Liver (tissue), 3 donors: ENCODE results near the gene LAMC3.

Experiments
- FOXA1 ChIP-seq: IDR thresholded peaks from 2 replicates; pipeline ENCODE4 v1.6.1; 2016; ENCODE audit warnings: antibody characterized with exemption
- GABPA ChIP-seq, 2 donors: IDR thresholded peaks in 1 of 2; conservative IDR thresholded peaks in 1 of 2; 2 replicates each; pipeline ENCODE4 v1.6.1; 2016; ENCODE audit warnings: antibody characterized with exemption in 2 of 2, mild to moderate bottlenecking in 1 of 2, moderate library complexity in 1 of 2
- HNF4A ChIP-seq, 2 donors: conservative IDR thresholded peaks; 2 replicates each; pipeline ENCODE4 v1.6.1; 2016; ENCODE audit warnings: antibody characterized with exemption in 2 of 2, mild to moderate bottlenecking in 2 of 2
- RAD21 ChIP-seq, 2 donors: IDR thresholded peaks; 2 replicates each; pipeline ENCODE4 v1.6.1; 2016; ENCODE audit warnings: antibody characterized with exemption in 2 of 2, mild to moderate bottlenecking in 2 of 2
- RXRA ChIP-seq, 2 donors: IDR thresholded peaks; 2 replicates each; pipeline ENCODE4 v1.6.1; 2017 to 2018; ENCODE audit warnings: antibody characterized with exemption in 2 of 2, mild to moderate bottlenecking in 1 of 2
- TF ChIP-seq, protein P1 (sequence below): fragments of 150-350 bp; IDR thresholded peaks from 2 replicates; pipeline ENCODE4 v1.5.1; 2017; ENCODE audit warnings: improper control_type of control experiment, low read depth, low read length; ENCODE audit not compliant: missing input control
- TF ChIP-seq, protein P2 (sequence below): IDR thresholded peaks from 2 replicates; pipeline ENCODE4 v1.6.1; 2016; ENCODE audit warnings: antibody characterized with exemption
- TF ChIP-seq, protein P3 (sequence below): IDR thresholded peaks from 2 replicates; pipeline ENCODE4 v1.6.1; 2016; ENCODE audit warnings: antibody characterized with exemption, mild to moderate bottlenecking
- TF ChIP-seq, protein P4 (sequence below): IDR thresholded peaks from 2 replicates; pipeline ENCODE4 v1.6.1; 2016; ENCODE audit warnings: antibody characterized with exemption
- donor health status: healthy.
- donor health status: healthy.

DNA sequence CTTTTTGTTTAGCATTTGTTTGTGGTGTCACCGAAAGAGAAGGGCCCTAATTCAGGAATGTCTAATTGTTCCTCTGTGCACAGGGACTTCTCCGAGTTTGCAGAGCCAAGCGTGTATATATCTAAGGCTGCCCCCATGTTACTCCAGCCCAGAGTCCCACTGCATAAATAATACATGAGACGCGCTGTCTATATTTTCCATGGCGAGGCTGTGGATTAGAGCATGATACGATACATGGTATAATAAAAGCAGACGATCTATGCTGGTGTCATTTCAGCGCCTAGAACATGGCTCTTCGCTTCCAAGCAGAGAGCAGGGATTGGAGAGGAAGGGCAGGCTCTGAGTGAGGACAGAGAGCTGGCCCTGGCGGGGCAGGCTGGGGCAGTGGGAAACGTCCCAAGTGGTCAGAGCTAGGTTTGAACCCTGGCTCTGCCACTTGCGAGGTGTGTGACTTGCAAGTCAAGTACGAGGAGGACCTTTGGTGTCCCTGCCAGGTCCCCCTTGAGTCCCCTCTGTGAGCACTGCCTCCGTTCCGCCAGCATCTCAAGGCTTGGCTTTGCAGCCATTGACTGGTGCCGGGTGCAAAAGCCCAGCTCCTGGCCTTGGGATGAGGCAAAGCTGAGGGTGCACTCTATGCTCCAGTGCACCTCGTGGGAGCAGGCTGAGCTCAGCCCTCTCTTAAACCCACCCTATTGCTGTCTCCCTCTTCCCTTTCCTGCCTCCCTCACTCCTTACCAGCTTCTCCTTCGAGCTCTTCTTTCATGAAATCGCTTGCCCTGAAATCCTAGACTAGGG lies 29.2 kb upstream of the LAMC3 start:
- TF ChIP-seq, protein P1, sequence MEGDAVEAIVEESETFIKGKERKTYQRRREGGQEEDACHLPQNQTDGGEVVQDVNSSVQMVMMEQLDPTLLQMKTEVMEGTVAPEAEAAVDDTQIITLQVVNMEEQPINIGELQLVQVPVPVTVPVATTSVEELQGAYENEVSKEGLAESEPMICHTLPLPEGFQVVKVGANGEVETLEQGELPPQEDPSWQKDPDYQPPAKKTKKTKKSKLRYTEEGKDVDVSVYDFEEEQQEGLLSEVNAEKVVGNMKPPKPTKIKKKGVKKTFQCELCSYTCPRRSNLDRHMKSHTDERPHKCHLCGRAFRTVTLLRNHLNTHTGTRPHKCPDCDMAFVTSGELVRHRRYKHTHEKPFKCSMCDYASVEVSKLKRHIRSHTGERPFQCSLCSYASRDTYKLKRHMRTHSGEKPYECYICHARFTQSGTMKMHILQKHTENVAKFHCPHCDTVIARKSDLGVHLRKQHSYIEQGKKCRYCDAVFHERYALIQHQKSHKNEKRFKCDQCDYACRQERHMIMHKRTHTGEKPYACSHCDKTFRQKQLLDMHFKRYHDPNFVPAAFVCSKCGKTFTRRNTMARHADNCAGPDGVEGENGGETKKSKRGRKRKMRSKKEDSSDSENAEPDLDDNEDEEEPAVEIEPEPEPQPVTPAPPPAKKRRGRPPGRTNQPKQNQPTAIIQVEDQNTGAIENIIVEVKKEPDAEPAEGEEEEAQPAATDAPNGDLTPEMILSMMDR, result no peak
- TF ChIP-seq, protein P2, sequence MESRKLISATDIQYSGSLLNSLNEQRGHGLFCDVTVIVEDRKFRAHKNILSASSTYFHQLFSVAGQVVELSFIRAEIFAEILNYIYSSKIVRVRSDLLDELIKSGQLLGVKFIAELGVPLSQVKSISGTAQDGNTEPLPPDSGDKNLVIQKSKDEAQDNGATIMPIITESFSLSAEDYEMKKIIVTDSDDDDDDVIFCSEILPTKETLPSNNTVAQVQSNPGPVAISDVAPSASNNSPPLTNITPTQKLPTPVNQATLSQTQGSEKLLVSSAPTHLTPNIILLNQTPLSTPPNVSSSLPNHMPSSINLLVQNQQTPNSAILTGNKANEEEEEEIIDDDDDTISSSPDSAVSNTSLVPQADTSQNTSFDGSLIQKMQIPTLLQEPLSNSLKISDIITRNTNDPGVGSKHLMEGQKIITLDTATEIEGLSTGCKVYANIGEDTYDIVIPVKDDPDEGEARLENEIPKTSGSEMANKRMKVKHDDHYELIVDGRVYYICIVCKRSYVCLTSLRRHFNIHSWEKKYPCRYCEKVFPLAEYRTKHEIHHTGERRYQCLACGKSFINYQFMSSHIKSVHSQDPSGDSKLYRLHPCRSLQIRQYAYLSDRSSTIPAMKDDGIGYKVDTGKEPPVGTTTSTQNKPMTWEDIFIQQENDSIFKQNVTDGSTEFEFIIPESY, result no peak
- TF ChIP-seq RAD21 (IDR thresholded peaks at IDR 0.05) (no peak), HNF4A (conservative IDR thresholded peaks at IDR 0.05) (no peak), FOXA1 (no peak), RXRA (IDR thresholded peaks at IDR 0.05) (no peak), GABPA (IDR thresholded peaks at IDR 0.05 in 1 of 2, conservative IDR thresholded peaks at IDR 0.05 in 1 of 2) (no peak)
- TF ChIP-seq, protein P3, sequence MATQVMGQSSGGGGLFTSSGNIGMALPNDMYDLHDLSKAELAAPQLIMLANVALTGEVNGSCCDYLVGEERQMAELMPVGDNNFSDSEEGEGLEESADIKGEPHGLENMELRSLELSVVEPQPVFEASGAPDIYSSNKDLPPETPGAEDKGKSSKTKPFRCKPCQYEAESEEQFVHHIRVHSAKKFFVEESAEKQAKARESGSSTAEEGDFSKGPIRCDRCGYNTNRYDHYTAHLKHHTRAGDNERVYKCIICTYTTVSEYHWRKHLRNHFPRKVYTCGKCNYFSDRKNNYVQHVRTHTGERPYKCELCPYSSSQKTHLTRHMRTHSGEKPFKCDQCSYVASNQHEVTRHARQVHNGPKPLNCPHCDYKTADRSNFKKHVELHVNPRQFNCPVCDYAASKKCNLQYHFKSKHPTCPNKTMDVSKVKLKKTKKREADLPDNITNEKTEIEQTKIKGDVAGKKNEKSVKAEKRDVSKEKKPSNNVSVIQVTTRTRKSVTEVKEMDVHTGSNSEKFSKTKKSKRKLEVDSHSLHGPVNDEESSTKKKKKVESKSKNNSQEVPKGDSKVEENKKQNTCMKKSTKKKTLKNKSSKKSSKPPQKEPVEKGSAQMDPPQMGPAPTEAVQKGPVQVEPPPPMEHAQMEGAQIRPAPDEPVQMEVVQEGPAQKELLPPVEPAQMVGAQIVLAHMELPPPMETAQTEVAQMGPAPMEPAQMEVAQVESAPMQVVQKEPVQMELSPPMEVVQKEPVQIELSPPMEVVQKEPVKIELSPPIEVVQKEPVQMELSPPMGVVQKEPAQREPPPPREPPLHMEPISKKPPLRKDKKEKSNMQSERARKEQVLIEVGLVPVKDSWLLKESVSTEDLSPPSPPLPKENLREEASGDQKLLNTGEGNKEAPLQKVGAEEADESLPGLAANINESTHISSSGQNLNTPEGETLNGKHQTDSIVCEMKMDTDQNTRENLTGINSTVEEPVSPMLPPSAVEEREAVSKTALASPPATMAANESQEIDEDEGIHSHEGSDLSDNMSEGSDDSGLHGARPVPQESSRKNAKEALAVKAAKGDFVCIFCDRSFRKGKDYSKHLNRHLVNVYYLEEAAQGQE, result no peak
- TF ChIP-seq, protein P4, sequence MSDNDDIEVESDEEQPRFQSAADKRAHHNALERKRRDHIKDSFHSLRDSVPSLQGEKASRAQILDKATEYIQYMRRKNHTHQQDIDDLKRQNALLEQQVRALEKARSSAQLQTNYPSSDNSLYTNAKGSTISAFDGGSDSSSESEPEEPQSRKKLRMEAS, result no peak
